ENCODE measurements around the gene PIEZO1. TPM values are rescaled to one million over a fixed set of nuclear protein-coding genes. Genes with fewer than 3 reads are reported as not detected.
A peak's percentile ranks its signal among the peaks of the same experiment; 100 is the strongest.

Gene PIEZO1
- polyA plus RNA-seq, 6 donors from 2014 or later = 4.0 to 17.2 (median 6.2) TPM

DNA sequence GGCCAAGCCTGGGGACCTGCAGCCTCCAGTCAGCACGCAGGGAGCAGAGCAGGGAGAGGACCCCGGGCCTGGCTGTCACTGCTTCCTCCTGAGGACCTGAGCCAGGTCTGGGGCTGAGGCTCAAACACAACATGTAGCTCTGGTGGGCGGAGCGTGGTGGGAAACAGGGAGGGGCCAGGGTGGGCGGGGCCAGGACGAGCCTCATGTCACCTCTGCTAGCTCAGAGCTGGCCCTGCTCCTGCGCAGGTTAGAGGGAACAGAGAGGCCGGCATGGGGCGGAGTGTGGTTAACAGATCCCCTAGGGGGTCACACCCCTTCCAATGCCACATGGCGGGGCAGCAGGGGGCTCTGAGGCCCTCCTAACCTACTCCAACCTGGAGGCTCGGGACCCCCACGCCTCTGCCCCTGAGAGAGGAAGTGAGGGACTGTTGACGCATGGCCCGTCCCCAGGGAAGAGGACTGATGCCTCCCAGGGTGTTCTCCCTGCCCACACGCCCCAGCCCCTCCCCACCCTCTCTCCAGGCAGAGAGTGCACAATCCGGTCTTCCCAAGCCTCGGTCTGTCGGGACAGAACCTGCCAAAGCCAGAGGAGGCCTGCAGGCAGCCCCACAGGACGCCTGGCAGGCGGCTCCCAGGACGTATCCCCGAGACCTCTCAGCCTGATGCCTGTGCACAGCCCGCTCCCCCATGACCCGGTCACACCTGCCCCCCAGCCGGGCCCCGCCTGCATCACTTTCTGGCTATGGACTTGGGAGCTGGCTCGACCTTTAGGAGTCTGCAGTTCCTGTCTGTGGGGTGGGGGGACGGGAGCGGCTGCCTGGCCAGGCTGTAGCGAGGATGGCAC lies 15.2 kb downstream of the PIEZO1 start:
- Mint-ChIP-seq H3K4me1 (peaks cover 42% of the 10 kb centered on the region in 3 donors), H3K36me3 (no peaks in the 10 kb centered on the region), H3K9me3 (no peaks in the 10 kb centered on the region), H3K27ac (peak overlapping the region in 4 of 6 donors; percentile 14 to 59 (median 36)), H3K4me3 (peak overlapping the region; percentile 9 to 74 (median 49)), H3K27me3 (peaks cover 0 to 4% (median 0%) of the 10 kb centered on the region in 3 donors)
- DNase-seq (no peak), ATAC-seq (ENCODE audit: low read depth in 2 of 2) (peak; percentile 63 to 67)

DNA sequence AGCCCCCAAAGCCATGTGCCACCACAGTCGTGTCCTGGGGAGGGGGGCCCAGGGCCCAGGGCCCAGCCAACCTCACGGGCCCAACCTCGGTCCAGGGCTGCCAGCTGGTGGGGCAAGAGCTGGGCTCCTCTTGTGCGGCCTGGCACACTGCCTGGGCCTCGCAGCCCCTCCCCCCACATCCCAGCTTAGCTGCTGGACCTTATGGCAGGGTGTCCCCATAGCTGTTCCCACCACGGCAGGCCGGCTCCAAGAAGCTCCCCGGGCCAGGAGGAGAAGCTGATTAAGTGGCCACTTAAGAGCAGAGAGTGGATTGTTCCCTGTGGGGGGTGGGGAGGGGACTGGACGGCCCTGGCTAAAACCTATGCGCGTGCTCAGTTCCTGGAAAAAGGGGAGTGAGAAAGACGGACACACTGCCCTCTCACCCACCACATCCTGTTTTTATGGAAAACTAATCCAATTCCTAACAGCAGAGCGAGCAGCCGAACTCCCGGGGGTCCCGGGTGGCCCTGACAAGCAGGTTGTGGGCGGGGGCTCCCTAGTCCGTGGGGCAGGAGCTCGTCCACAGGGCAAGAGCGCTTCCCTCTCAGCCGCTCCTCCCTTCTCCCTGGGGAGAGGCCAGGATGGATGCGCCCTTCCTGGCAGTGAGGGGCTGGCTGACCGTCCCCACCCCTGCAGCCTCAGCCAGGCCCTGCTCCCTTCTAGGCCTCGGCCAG lies 16.8 kb downstream of the PIEZO1 start:
- Mint-ChIP-seq H3K36me3 (no peaks in the 10 kb centered on the region), H3K27ac (no peak overlapping the region), H3K27me3 (peaks cover 0 to 4% (median 0%) of the 10 kb centered on the region in 3 donors), H3K4me1 (peaks cover 43 to 50% (median 46%) of the 10 kb centered on the region in 3 donors), H3K9me3 (no peaks in the 10 kb centered on the region), H3K4me3 (peak overlapping the region in 2 of 8 donors; percentile 2 to 52)
- DNase-seq = no peak
- no peak for ATAC-seq (ENCODE audit: low read depth in 2 of 2)

DNA sequence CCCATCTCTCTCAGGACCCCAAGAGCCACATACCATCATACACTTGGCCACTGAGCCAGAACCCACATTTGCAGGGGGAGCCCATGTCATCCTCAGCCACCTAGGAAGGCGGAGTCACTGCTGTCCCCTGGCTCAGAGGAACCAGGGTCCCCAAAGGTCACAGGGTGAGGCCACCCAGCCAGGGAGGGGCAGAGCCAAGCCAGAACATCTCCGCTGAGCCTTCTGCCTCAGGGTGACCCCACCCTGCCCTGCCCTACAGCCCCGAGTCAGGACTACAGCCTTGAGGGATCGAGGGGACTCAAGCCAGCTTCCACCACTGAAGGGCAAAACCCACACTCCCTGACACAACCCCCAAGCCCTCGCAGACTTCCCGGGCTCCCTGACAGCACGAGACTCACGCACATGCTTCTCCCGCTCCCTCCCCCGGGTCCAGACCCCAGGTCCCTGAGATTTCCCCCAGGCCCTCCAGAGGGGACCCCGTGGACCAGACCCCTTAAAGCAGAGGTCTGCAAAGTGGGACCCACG lies 17.4 kb downstream of the PIEZO1 start:
- Mint-ChIP-seq H3K4me1 (peaks cover 44 to 52% (median 45%) of the 10 kb centered on the region in 3 donors), H3K36me3 (no peaks in the 10 kb centered on the region), H3K9me3 (no peaks in the 10 kb centered on the region), H3K4me3 (peak overlapping the region in 5 of 8 donors; percentile 11 to 64 (median 52)), H3K27me3 (no peaks in the 10 kb centered on the region), H3K27ac (peak overlapping the region in 3 of 6 donors; percentile 70 to 91 (median 84))
- ATAC-seq (ENCODE audit: low read depth in 2 of 2) (no peak), DNase-seq (no peak)

DNA sequence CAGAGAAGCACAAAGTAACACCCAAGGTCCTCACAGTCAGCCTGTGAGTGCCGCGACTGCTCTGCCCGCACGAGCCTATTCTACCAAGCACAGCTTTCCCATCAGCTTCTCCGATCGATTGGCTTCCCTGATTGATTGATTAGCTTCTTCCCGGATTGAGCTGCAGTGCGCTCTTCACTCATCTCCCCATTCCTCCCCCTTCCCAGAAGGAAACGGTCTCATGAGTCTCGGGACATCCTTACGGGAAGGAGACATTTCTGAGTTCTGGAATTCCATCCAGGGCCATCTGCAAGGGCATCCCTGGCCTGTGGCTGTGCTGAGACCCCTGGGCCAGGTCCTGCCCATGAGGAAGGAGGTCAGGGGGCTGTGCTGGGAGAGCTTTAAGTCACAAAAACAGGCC lies 18.0 kb downstream of the PIEZO1 start:
- Mint-ChIP-seq H3K4me1 (peaks cover 44 to 52% (median 45%) of the 10 kb centered on the region in 3 donors), H3K27ac (peak overlapping the region; percentile 44 to 84 (median 74)), H3K4me3 (peak overlapping the region in 5 of 8 donors; percentile 31 to 64 (median 52)), H3K36me3 (no peaks in the 10 kb centered on the region), H3K27me3 (no peaks in the 10 kb centered on the region), H3K9me3 (no peaks in the 10 kb centered on the region)
- DNase-seq (no peak), ATAC-seq (ENCODE audit: low read depth in 2 of 2) (no peak)

DNA sequence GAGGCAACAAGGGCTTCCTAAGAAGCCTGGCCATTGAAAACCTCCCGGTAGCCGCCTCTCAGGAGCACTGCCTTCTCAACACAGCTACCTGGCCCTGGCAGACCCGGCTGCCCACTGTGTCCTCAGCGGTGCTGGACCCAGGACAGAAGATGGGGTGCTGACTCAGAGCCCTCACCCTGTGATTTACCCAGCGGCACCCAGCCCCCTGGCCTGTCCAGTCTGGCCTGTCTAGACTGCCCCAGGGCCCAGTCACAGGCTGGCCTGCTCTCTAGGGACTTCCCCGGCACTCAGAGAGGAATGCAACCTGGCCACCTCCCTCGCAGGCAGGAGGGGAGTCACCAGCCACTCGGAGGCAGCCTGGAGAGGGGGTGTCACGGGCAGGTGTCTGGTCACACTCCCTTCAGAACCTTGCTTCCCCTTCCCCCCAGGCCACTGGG lies 20.1 kb downstream of the PIEZO1 start:
- ATAC-seq (ENCODE audit: low read depth in 2 of 2) (no peak), DNase-seq (no peak)
- Mint-ChIP-seq H3K4me3 (no peak overlapping the region), H3K9me3 (no peaks in the 10 kb centered on the region), H3K27ac (peak overlapping the region in 1 of 6 donors; percentile 15), H3K36me3 (no peaks in the 10 kb centered on the region), H3K4me1 (peaks cover 33 to 37% (median 35%) of the 10 kb centered on the region in 3 donors), H3K27me3 (no peaks in the 10 kb centered on the region)

DNA sequence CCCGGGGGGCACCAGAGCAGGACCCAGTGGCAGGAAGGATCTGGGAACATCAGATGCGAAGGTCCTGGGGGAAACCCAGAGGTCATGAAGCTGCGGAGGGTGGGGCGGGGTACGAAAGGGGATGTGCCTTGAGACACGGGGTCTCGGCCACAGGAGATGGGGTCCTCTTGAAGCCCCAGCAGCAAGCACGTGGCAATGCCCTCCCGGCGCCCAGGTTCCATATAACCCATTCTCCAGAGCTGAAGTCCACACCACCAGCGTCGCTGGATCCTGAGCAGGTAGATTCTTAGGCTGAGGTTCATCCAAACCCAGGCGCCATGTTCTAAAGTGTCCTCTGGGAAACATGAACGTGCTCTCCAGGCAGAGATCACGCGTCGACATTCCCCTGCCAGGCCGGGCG lies 20.9 kb downstream of the PIEZO1 start:
- ATAC-seq (ENCODE audit: low read depth in 2 of 2) (no peak), DNase-seq (no peak)
- H3K27me3 Mint-ChIP-seq = no peaks in the 10 kb centered on the region
- H3K9me3 Mint-ChIP-seq = no peaks in the 10 kb centered on the region
- H3K36me3 Mint-ChIP-seq = no peaks in the 10 kb centered on the region
- no peak overlapping the region for H3K27ac Mint-ChIP-seq
- H3K4me1 Mint-ChIP-seq = peaks cover 27 to 29% (median 29%) of the 10 kb centered on the region in 3 donors
- no peak overlapping the region for H3K4me3 Mint-ChIP-seq

DNA sequence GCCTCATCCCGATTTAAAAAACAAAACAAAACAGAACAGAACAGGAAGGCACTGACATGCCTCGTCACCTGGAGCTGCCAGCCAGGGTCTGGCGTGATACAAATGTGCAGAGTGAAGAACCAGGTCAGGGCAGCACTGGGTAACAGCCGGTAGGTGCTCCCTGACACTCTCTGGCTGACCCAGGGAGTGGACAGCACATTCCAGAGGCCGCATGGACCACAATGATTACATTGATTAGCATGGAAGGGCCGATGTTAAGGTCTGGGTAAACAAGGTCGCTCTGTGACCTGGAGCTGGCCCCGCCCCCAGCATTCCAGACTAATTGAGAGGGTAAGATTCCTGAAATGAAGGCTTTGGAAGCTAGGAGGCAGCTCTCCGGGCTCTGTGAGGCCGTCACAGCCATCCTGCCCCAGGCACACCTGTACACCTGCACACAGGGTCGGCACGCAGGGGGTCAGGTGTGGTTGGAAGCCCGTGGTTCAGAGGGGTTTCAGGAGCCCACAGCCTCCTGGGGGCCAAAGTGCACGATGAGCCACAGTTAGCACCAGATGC lies 21.4 kb downstream of the PIEZO1 start:
- ATAC-seq (ENCODE audit: low read depth in 2 of 2) (no peak), DNase-seq (no peak)
- no peak overlapping the region for H3K4me3 Mint-ChIP-seq
- H3K4me1 Mint-ChIP-seq = peaks cover 25 to 32% (median 28%) of the 10 kb centered on the region in 3 donors
- no peaks in the 10 kb centered on the region for H3K27me3 Mint-ChIP-seq
- H3K9me3 Mint-ChIP-seq = peaks cover 0 to 1% (median 0%) of the 10 kb centered on the region in 7 donors
- peak overlapping the region in 2 of 6 donors; percentile 29 to 47 for H3K27ac Mint-ChIP-seq
- H3K36me3 Mint-ChIP-seq = peaks cover 0 to 5% of the 10 kb centered on the region in 2 donors

DNA sequence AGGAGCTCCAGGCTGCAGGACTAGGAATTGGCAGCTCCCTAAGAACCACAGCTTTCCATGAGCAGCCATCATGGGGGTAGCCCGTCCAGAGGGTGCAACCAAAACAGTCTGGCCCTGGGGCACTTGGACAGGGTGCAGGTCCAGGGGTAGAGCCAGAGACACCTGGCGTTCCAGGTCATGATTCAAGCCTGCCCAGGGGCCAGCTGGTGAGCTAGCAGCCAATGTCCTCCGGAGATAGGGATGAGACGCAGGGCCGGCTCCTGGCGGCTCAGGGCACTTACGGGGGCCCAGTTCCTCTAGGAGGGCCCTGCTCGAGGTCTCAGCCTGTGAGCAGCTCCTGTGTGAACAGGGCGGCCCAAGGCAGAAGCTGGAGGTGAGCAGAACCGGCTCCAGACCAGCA lies 22.1 kb downstream of the PIEZO1 start:
- ATAC-seq (ENCODE audit: low read depth in 2 of 2) (no peak), DNase-seq (no peak)
- Mint-ChIP-seq H3K27ac (no peak overlapping the region), H3K9me3 (peaks cover 0 to 1% (median 0%) of the 10 kb centered on the region in 7 donors), H3K36me3 (peaks cover 0 to 5% of the 10 kb centered on the region in 2 donors), H3K27me3 (no peaks in the 10 kb centered on the region), H3K4me1 (peaks cover 28 to 34% (median 31%) of the 10 kb centered on the region in 3 donors), H3K4me3 (no peak overlapping the region)

DNA sequence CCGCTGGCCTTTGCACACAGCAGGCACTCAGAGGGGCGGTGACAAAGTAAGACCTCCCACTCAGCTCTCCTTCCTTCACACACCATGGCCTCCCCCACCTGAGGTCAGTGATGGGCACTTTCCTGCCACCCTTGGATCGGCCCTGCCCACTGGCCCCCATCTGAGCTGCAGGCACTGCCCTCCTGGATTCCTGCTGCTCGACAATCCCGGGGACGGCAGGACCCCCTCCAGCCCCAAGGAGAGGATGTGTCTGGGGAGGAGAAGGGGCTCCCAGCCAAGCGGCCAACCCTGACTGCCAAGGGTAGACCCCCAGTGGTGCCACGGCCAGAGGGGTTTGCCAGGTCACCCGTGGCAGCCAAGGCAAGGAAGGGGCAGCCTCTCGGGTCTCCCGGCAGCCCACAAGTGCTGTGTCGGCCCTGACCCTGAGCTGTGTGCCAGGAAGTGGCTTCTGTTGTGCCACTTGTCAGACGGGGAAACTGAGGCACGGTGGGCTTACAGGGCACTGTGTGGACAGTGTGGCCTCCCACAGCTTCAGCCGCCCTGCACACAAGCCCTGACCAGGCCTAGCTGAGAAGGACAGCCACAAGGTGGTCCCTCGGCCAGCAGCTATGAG lies 22.7 kb downstream of the PIEZO1 start:
- Mint-ChIP-seq H3K27ac (no peak overlapping the region), H3K9me3 (peaks cover 0 to 1% (median 0%) of the 10 kb centered on the region in 7 donors), H3K4me3 (no peak overlapping the region), H3K27me3 (no peaks in the 10 kb centered on the region), H3K4me1 (peaks cover 27 to 29% (median 27%) of the 10 kb centered on the region in 3 donors), H3K36me3 (peaks cover 0 to 5% of the 10 kb centered on the region in 2 donors)
- ATAC-seq (ENCODE audit: low read depth in 2 of 2) (no peak), DNase-seq (no peak)

DNA sequence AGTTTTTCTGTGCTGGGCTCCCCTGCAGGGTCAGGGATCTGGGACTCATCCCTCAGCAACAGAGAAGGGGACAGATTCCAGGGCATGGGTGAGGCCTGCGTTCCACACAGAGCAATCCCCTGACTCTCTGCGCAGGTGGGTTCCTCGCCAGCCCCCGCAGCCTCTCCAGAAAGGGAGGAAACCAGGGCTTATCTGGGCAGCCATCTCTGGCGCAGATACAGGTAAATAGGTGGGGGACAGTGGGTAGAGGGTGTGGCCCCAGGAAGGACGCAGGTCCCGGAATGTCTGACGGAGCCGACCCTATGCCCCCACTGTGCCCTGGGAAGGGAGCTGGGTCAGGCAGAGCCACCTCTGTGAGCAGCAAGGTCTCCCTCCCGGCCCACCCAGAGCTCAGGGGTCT lies 23.2 kb downstream of the PIEZO1 start:
- DNase-seq (no peak), ATAC-seq (ENCODE audit: low read depth in 2 of 2) (no peak)
- Mint-ChIP-seq H3K27me3 (no peaks in the 10 kb centered on the region), H3K4me1 (peaks cover 22 to 28% (median 27%) of the 10 kb centered on the region in 3 donors), H3K36me3 (peaks cover 0 to 5% of the 10 kb centered on the region in 2 donors), H3K9me3 (peaks cover 0 to 1% (median 0%) of the 10 kb centered on the region in 7 donors), H3K27ac (no peak overlapping the region), H3K4me3 (no peak overlapping the region)

DNA sequence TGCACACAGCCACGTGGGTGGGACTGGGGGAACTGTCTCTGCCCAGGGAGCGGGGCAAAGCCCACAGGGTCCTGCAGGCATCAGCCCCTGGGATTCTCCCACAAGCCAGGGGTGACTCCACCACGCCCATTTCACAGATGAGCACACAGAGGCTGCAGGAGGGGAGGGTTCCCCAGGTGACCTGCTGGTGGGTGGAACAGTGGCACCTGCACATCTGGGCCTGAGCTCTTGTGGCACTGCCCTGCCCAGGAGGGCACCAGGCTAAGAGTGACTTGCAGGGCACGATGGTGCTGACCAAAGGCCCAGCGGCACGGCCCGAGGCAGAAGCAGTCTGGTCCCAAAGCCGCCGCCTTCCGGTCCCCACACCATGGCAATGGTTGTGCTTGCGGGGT lies 23.9 kb downstream of the PIEZO1 start:
- Mint-ChIP-seq H3K27ac (no peak overlapping the region), H3K27me3 (no peaks in the 10 kb centered on the region), H3K36me3 (peaks cover 0 to 5% of the 10 kb centered on the region in 2 donors), H3K4me3 (no peak overlapping the region), H3K4me1 (peaks cover 18 to 22% (median 22%) of the 10 kb centered on the region in 3 donors), H3K9me3 (peaks cover 0 to 1% (median 0%) of the 10 kb centered on the region in 7 donors)
- ATAC-seq (ENCODE audit: low read depth in 2 of 2) (no peak), DNase-seq (no peak)

DNA sequence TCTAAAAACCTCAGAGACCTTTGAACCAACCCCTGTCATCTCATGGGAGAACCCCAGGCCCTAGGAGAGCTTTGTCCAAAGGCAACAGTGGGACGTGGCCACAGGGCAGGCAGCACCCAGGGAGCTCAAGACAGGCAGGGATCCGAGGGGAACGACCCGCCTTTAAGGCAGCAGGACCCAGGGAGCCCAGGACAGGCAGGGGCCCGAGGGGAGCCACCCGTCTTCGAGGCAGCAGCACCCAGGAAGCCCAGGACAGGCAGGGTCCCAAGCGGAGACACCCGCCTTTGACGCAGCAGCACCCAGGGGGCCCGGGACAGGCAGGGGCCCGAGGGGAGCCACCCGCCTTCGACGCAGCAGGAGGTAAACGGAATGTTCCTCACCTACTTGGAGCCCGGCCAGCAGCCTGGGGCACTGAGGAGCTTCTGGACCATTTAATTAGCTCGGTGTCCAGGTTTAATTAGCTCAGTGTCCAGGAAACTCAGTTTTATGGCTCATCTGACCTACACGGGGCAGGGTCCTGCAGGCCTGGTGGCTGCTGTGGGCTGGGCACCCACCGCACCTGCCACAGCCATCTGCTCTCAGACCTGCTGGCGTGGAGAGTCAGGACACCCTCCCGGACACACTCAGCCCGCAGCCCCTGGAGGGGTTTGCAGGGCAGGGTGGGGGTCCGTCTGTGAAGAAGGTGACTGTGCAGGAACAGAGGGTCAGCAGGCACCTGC lies 24.4 kb downstream of the PIEZO1 start:
- Mint-ChIP-seq H3K4me3 (no peak overlapping the region), H3K27me3 (no peaks in the 10 kb centered on the region), H3K27ac (no peak overlapping the region), H3K4me1 (peaks cover 12 to 22% (median 21%) of the 10 kb centered on the region in 3 donors), H3K36me3 (peaks cover 0 to 5% of the 10 kb centered on the region in 2 donors), H3K9me3 (peaks cover 0 to 1% (median 0%) of the 10 kb centered on the region in 7 donors)
- DNase-seq (no peak), ATAC-seq (ENCODE audit: low read depth in 2 of 2) (no peak)

Measured in naive B cell (primary cell).